DMS53 treated with DMSO at 0.1 percent for 48 hours (cell line): ENCODE results near the gene KRTAP17-1.
"Not testable (repeated sequence)": the region's sequence is repeated elsewhere in the genome, so short reads cannot be mapped to it uniquely, and the experiment has no call there.

Experiments
- DNase-seq: peaks from one replicate; lab custom pipeline; 2025; ENCODE audit not compliant: unreplicated experiment; lab: John Stamatoyannopoulos, UW

KRTAP17-1 gene, protein sequence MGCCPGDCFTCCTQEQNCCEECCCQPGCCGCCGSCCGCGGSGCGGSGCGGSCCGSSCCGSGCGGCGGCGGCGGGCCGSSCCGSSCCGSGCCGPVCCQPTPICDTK

DNA sequence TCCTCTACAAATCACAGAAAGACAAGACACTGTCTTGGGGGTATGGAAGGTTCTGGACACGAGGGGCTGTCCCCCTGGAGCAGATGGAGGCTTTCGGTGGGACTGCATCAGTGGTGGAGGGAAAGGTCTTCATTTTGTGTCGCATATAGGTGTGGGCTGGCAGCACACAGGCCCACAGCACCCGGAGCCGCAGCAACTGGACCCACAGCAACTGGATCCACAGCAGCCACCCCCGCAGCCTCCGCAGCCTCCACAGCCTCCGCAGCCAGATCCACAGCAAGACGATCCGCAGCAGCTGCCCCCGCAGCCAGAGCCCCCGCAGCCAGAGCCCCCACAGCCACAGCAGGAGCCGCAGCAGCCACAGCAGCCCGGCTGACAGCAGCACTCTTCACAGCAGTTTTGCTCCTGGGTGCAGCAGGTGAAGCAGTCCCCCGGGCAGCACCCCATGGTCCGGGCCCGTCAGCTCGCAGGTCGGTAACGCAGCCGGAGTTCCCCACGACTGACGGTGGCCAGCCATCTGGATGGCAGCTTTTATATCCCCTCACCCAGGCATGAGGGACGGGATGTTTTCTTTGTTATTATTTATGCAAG is at the start of gene KRTAP17-1:
Gene KRTAP17-1 (minus strand): TSS at position 507 of the 591 bp plus-strand sequence. CDS start 60 bp downstream, at position 447.
- DNase-seq = no peak

DNA sequence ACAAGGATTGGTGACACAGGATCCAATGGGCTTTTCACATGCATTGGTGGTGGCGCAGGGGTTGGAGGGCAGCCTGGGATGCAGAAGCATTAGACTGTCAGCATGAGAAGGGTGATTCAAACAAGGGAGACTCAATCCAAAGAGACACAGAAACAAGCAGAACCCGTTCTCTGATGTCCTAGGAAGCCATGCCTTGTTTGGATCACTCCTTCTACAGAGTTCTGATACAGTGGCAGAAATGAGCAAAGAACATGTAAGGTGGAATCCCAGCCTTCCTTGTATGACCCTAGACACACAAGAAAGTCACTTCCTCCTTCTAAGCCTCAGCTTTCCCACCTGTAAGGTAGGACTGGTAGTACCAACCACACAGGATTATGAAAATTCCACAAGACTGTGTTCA is 48.4 kb upstream of the KRTAP17-1 start:
- no peak for DNase-seq

DNA sequence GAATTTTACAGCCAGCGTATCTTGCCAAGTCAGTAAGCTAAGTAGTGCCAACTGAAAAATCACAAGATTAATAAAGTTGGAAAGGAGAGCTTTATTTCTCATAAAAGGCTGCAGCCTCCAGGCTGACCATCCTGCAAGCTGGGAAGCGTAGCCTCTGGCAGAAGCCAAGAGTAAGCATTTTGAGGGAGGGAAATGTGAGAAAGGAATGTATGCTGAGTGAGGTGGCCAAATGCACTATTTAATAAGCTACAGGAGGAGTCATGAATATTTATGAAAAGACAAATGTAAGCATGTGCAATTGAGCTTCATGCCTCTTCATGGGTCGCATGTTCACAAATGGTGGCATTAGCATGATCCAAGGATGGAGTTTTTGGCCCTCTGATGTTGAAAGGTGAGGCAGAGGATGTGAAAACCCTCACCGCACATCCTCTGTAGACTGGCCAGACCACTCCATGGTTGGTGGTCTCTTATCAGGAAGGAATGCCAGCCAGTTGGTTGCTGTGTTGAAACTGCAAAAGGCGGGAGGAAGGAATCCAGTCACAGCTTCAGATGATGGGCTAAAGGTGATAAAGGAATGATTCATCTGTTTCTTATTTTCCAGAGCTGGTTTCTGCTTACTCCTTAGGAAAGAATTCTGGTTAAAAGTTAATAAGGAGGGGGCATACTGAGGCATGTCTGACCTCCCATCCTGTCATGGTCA is 44.9 kb upstream of the KRTAP17-1 start:
- DNase-seq = no peak

DNA sequence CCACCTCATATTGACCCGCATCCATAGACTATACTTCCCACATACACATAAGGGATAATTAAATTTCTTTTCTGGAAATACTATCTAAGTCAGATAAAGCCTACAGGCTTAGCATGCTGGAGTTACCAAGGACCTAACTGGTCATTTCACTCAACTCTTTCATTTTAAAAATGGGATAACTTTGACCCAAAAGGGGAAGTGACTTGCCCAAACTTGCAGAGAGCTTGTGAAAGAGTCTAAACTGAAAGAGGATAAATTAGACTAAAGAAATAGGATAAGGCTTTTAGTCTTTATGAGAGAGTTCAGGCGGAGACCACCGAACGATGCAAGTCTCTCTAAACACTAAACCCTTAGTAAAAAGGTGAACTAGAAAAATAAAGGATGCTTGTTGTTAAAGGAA is 39.0 kb upstream of the KRTAP17-1 start:
- no peak for DNase-seq

DNA sequence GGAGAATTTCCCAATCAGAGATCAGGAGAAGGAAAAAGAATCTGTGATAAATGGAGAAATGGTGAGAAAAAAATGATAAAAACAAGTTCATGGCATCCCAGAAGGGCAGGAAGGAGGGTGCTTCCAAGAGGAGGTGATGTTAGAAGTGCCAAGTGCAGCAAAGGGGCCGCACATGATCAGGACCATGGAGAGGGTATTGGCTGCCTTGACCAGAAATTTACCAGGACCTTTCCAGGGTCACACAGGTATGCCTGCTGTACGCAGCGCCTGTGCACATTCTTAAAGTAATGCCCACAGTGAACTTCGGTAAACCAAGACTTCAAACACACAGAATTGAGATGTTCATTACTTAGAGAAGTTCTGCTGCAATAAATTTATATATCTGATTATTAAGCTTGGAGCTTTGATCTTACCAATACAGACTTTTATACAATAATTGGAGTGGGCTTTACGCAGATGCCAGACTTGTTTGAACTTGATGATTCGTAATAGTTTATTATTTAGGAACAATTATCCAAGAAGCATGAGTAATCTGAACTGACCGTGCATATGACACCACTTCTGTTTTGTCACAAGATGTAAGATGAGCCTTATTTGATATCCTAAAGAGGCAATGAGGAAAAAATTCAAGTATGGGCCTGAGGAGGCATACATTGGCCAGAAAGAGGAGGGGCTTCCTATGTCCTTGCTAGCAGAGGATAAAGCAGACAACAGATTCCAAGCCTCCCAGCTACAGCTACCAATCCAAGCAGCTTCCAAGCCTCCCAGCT is 37.3 kb upstream of the KRTAP17-1 start:
- no peak for DNase-seq

DNA sequence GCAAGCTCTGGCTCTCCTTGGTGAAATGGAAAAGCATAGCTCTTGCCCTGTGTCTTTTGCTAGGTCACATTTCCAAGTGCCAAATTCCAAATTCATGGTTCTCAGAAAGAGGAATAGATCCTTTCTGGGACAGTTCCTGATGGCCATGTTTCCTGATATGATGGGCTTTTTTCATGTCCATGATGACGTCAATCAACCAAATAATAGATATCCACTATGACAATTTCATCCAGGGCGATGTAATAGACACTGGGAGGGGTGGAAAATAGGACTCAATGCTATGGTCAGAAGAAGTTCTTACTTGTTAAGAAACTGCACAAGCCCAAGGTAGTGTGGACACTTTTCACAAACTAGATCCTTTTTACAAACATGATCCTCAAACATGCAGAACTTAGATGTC is 35.7 kb upstream of the KRTAP17-1 start:
- no peak for DNase-seq

DNA sequence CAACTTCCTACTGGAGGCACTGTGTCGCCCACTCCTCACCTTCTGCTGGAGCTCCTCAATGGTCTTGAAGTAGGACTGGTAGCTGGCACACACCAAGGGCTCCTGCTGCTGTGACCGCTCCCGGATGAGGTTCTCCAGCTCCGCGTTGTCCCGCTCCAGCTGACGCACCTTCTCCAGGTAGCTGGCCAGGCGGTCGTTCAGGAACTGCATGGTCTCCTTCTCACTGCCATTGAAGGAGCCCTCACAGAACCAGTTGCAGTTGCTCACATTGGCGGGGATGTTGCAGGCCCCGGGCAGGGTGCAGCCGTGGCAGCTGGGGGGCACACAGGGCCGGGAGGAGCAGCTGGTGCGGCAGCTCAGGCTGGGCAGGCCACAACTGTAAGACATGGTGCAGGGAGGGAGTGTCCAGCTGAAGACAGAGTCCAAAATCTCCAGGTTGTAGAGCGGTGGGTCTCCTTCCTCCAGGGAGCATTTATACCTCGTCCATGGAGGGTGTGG is 34.9 kb upstream of the KRTAP17-1 start, which contains the start of gene KRT33A:
Gene KRT33A (minus strand): TSS at position 448 of the 498 bp plus-strand sequence. CDS start 61 bp downstream, at position 387.
- DNase-seq = not testable (repeated sequence)

DNA sequence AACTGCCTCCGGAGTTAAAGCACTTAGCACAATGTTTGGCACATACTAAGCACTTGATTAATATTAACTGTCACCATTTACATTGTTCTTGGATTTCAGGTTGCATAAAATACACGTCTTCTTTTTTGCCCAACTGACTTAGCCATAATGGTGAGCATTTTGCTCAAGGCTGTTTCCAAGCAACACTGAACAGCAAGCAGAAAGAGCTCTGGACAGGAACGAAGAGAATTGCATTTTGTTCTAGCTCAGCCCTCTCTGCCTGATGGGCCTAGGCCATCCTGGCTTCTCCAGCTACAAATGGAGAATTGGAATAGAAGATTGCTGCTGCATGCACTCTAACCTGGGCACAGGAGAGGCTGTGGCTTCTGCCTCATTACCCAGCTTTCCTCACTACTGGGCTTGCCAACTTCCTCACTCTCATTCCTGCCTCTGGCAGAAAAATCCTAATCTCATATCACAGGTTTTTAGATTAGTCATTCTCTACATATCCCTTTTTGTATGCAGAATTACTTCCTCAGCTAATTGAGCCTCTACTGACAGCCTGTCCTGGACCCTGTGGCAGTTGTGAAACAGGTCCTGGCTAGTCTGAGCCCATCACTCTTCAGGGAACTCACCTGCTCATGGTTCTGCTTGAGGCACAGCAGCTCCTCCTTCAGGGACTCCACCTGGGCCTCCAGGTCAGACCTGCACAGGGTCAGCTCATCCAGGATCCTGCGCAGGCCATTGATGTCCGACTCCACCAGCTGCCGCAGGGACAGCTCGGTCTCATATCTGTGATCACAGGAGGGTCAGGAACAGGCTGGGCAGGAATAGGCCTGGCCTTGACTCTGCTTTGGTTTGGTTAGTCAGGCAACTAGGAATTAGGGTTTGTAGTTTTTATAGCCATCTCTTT is 32.6 kb upstream of the KRTAP17-1 start:
- DNase-seq = no peak

DNA sequence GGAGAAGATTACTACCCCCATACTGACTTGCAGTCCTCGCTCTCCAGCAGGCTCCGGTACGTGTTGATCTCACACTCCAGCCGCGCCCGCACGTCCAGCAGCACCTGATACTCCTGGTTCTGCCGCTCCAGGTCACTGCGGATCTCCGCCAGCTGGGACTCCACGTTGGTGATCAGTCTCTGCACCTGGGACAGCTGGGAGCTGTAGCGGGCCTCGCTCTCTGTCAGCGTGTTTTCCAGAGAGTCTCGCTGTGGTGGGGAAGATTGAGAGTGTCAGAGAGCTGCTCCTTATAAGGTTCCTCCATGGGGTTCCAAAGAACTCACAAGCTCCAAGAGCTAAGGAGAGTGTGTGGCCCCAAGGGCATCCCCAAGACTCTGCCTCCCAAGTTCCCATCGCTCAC is 30.9 kb upstream of the KRTAP17-1 start:
- DNase-seq = not testable (repeated sequence)

DNA sequence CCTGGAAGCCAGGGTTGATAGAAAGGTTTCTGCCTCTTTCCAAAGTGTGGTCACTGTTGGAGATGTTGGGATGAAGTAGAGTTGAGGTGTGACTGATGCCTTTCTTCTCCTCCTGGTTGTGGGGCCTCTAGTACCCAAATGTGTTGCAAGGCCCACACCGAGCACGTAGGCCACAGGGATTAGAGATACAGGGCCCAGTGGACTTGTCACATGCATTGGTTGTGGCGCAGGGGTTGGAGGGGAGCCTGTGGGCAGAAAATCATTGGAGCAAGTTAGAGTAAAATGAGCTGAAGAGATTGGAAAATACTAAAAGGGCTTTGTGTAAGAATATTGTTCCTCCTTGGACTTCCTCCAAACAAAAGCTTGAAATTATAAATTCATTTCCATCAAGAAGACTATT is 30.5 kb upstream of the KRTAP17-1 start:
- DNase-seq = no peak

DNA sequence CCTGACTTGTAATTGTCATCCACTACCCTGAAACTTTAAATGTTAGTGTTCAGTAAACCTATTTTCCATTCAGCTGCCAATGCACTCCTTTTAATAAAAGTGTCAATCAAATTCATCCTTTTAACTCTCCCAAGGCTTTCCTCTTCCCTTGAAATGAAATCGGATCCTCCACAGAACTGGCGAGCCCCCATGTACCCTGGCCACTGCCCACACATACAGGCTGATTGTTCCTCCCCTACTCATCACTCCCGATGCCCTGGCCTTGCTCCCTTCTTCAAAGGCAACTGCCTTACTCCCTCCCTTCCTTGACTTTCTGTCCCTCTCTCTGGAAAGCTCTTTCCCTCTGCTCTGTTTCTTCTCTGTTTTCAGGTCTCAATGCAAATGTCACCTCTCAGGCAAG is 27.5 kb upstream of the KRTAP17-1 start:
- no peak for DNase-seq

DNA sequence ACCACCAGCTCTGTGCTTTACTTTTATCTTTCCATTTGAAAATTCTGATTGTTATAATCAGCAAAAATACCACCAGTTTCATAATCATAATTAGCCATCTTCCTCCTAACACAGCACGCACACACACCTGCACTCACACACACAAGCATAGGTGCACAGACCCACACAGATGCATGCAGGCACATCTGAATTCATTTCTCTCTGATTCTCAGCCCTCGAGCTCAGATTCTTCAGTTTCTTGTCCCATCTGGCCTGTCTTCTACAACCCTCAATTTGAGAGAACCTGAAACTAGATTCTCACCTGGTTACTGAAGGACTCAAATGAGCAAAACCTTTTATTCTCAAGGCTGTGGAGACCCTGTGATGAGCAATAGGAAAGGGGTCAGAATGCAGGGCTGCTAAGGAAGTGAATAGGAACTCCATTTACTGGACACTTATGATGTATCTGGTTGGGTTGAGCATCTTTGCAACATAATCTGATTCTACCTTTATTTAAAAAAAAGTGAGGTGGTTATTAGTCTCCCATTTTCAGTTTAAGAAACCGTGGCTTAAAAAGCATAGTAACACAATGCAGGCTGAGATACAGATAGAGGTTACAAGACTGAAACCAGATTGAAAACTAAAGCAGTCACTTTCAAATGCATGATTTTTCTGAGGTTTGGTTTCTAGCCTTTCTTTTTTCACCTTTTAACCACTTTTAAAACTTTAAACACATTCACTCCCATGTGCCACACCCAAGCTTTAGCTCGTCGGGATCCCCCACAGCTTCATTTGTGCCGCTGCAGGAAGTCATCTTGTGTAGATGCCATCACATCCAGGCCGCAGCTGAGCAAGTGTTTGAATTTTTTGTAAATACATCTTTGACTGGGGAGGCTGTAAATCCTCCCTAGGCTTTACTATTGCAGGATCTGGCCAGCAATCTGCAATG is 25.7 kb upstream of the KRTAP17-1 start:
- no peak for DNase-seq

DNA sequence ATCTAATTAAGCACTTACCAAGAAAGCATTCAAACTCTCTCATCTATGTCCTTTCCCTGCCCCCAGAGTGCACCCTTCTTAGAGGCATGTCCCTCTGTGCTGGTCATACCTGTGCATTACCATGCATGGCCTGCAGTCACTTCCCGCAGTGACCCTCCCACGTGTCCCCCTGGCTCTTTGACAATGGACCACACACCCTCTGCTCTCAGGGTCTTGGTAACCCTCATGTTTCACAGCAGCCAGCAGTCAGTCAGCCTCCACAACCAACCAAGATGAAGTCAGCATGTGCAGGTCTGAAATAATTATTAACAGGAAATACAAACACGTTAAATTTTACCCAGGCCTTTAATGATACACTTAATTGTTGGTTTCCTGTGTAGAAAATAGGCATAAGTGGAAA is 25.0 kb upstream of the KRTAP17-1 start:
- DNase-seq = no peak

DNA sequence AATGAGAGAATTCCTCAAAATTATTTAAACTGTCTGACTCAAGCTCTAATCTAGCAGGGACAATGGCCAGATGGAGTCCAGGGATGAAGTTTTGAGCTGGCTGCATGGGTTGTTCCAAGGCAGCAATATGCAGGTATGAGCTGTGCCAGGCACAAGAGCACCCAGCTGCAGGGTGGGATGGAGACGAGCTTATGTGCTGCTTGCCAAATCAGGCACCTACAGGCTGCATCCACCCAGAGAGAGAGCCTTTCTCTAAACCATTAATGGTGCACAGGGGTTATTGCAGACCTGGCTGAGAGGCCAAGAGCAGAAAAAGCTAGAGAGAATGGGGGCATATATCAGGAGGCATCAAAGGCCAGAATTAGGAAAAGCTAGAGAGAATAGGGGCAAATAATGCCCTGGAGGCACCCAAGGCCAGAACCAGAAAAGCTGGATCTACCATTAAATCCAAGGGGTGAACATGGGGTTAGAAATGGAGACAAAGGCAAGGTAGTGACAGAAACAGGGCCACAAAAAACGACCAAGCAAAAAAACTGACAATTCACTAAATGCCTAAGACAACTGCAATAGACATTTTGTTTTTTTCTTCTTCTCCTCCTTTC is 24.2 kb upstream of the KRTAP17-1 start:
- no peak for DNase-seq

DNA sequence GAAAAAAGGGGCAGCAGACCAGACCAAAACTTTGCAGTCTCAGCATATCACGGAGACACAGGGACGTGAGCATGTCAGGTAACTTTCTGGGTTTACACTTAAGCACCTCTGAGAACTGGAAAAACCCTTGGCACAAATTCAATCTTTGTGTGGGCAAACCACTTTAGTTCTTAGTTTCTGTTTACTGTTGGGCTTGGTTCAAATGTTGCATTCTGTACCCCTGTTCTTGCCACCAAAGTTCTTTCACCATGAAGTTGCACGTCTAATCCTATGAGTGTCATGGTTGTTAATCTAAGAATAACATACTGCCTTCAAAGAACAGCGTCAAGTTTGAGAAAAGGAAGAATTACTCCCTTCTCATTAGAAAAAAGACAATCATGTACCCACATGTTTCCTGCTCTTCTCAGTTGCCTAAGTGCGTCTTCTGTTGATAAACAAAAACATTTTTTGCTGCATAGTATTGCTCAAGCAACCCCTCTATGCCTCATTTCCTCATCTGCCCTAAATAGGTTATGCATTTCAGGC is 23.5 kb upstream of the KRTAP17-1 start:
- DNase-seq = no peak

DNA sequence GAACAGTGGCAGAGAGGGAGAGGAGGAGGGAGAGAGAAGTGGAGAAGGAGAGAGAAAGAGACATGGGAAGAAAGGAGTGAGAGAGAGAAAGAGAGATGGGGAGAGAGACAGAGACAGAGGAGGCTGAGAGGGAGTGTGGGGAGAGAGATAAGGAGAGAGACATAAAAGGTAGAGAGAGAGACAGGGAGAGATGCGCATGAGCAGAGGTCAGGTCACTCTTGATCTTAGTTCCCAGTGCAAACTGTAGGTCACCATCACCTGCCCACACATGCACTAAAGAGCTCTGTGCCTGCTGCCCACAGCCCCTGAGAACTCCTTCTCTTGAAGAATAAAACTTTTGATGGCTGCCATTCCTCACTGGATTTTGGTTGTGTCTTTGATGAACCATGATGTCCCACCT is 20.2 kb upstream of the KRTAP17-1 start:
- DNase-seq = no peak

DNA sequence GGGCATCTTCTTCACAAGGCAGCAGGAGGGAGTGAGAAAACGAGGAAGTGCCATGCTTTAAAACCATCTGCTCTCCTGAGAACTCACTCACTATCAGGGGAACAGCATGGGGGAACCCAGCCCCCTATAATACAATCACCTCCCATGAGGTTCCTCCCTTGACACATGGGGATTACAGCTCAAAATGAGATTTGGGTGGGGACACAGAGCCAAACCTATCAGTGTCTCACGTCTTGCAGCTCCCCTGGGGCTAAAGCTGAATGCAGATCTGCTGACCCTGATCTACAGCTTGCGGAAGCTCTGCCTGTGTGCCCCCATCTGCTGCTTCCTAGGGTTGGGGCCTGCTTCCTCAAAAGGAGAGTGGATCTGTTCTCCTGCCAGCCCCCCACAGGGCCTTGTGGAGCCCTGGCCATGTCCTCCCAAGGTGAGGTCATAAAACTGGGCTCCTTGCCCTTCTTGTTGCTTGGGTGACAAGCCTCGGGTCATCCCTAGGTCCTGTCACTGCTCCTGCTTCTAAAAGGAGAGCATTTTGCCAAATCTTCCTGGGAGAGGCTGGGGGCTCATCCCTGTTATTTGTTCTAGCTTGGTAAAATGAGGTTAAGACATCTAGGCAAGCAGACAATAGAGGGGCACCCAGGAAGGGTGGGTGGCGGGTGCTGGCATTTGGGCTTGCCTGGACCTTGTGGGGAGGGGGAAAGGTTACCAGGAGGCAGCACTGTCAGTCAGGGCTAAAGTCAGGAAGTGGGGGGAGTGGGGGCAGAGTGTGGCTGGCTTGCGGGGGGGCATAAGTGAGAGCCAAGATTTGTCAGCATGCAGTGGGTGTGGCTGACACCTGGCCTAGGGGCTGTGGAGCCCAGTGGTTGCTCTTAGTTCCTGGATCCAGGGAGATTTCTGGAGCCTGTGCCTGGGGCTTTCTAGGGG is 19.1 kb upstream of the KRTAP17-1 start:
- no peak for DNase-seq

DNA sequence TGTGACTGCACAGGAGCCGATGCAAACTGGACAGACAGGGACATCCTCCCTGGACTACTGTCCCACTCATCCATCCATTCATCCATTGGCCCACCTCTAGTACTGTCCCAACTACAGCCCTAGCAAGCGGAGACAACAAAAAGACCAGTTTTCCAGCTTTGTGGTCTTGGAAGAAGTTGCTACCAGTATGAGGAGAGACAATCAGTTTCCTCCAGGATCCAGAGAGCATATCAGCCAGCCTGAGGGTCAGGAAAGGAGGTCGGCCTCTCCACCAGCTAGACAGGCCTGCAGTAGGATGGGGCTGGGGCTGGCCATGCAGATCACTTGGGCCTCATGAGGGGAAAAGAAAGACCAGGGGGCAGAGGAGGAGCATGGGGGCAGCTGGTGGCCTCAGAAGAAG is 18.3 kb upstream of the KRTAP17-1 start:
- DNase-seq = no peak
